Liver (tissue), 9 donors: ENCODE results near the gene CYP2J2. TPM values are rescaled to one million over a fixed set of nuclear protein-coding genes. Genes with fewer than 3 reads are reported as not detected.
A peak's percentile ranks its signal among the peaks of the same experiment; 100 is the strongest.

Experiments used
- DNase-seq: peaks from one replicate; pipeline ENCODE4 v3.0.0-alpha.2; 2017; ENCODE audit warnings: low spot score
- H3K27ac ChIP-seq, 2 donors: one replicate each; pipeline ENCODE4 v1.7.0; 2013; ENCODE audit warnings: inconsistent platforms in 2 of 2, low read length in 2 of 2, control low read depth in 1 of 2, low read depth in 1 of 2, mild to moderate bottlenecking in 1 of 2
- H3K27me3 ChIP-seq, 4 donors: one replicate each; pipeline versions ENCODE4 v1.6.1 to v1.7.0; 2013; ENCODE audit warnings: low read length in 3 of 4, inconsistent platforms in 1 of 4, mild to moderate bottlenecking in 1 of 4, moderate library complexity in 1 of 4; ENCODE audit not compliant: control insufficient read depth in 4 of 4, insufficient read depth in 4 of 4
- H3K36me3 ChIP-seq, 4 donors: one replicate each; pipeline versions ENCODE4 v1.6.1 to v1.7.0; 2013; ENCODE audit warnings: low read length in 3 of 4, mild to moderate bottlenecking in 3 of 4, low read depth in 1 of 4, moderate library complexity in 1 of 4; ENCODE audit not compliant: control insufficient read depth in 4 of 4, insufficient read depth in 3 of 4
- H3K4me1 ChIP-seq, 4 donors: one replicate each; pipeline versions ENCODE4 v1.6.1 to v1.7.0; 2013; ENCODE audit warnings: low read length in 3 of 4, mild to moderate bottlenecking in 3 of 4, moderate library complexity in 1 of 4; ENCODE audit not compliant: control insufficient read depth in 4 of 4, insufficient read depth in 4 of 4
- H3K4me3 ChIP-seq, 3 donors: one replicate each; pipeline versions ENCODE4 v1.6.1 to v1.7.0; 2013; ENCODE audit warnings: low read length in 3 of 3, control low read depth in 1 of 3, low read depth in 1 of 3, mild to moderate bottlenecking in 1 of 3
- H3K9ac ChIP-seq, 2 donors: one replicate each; pipeline ENCODE4 v1.7.0; 2013; ENCODE audit warnings: low read length in 2 of 2, mild to moderate bottlenecking in 2 of 2, moderate library complexity in 2 of 2, control low read depth in 1 of 2, low read depth in 1 of 2
- H3K9me3 ChIP-seq, 4 donors: one replicate each; pipeline versions ENCODE4 v1.6.1 to v1.7.0; 2013; ENCODE audit warnings: low read length in 3 of 4; ENCODE audit not compliant: control insufficient read depth in 4 of 4
- ATF3 ChIP-seq: IDR thresholded peaks from 2 replicates; pipeline ENCODE4 v1.6.1; 2016; ENCODE audit warnings: antibody characterized with exemption
- CTCF ChIP-seq: fragments of 150-350 bp; IDR thresholded peaks from 2 replicates; pipeline ENCODE4 v1.5.1; 2017; ENCODE audit warnings: improper control_type of control experiment, low read depth, low read length; ENCODE audit not compliant: missing input control
- EGR1 ChIP-seq, 2 donors: IDR thresholded peaks; 2 replicates each; pipeline ENCODE4 v1.6.1; 2016 to 2018; ENCODE audit warnings: antibody characterized with exemption in 2 of 2, low read depth in 2 of 2
- FOXA1 ChIP-seq: IDR thresholded peaks from 2 replicates; pipeline ENCODE4 v1.6.1; 2016; ENCODE audit warnings: antibody characterized with exemption
- FOXA2 ChIP-seq: IDR thresholded peaks from 2 replicates; pipeline ENCODE4 v1.6.1; 2016; ENCODE audit warnings: antibody characterized with exemption
- GABPA ChIP-seq, 2 donors: IDR thresholded peaks in 1 of 2; conservative IDR thresholded peaks in 1 of 2; 2 replicates each; pipeline ENCODE4 v1.6.1; 2016; ENCODE audit warnings: antibody characterized with exemption in 2 of 2, mild to moderate bottlenecking in 1 of 2, moderate library complexity in 1 of 2
- HNF4A ChIP-seq, 2 donors: conservative IDR thresholded peaks; 2 replicates each; pipeline ENCODE4 v1.6.1; 2016; ENCODE audit warnings: antibody characterized with exemption in 2 of 2, mild to moderate bottlenecking in 2 of 2
- HNF4G ChIP-seq: IDR thresholded peaks from 2 replicates; pipeline ENCODE4 v1.6.1; 2016; ENCODE audit warnings: antibody characterized with exemption
- JUND ChIP-seq, 2 donors: IDR thresholded peaks; 2 replicates each; pipeline ENCODE4 v1.6.1; 2016; ENCODE audit warnings: antibody characterized with exemption in 2 of 2
- MAX ChIP-seq: IDR thresholded peaks from 2 replicates; pipeline ENCODE4 v1.6.1; 2016; ENCODE audit warnings: antibody characterized with exemption
- RAD21 ChIP-seq, 2 donors: IDR thresholded peaks; 2 replicates each; pipeline ENCODE4 v1.6.1; 2016; ENCODE audit warnings: antibody characterized with exemption in 2 of 2, mild to moderate bottlenecking in 2 of 2
- SP1 ChIP-seq: IDR thresholded peaks from 2 replicates; pipeline ENCODE4 v1.6.1; 2018; ENCODE audit warnings: antibody characterized with exemption, mild to moderate bottlenecking
- YY1 ChIP-seq: IDR thresholded peaks from 2 replicates; pipeline ENCODE4 v1.6.1; 2016; ENCODE audit warnings: antibody characterized with exemption, mild to moderate bottlenecking
- ZBTB33 ChIP-seq: IDR thresholded peaks from 2 replicates; pipeline ENCODE4 v1.6.1; 2016; ENCODE audit warnings: antibody characterized with exemption
- WGBS: extraction: QIAGEN DNeasy Blood & Tissue Kit; methylation state at CpG from one replicate; pipeline ENCODE4 v1.1.7; 2013; 5-methylcytosine and 5-hydroxymethylcytosine counted together
- polyA plus RNA-seq, 2 donors: library from polyadenylated mRNA; stranded (reverse) in 1 of 2; unstranded in 1 of 2; fragments of 200-250 nt in 1 of 2; fragments of >200 nt in 1 of 2; fragmentation: Nextera tagmentation in 1 of 2; extraction: Ambion mirVana in 1 of 2; gene quantifications; one replicate each; pipeline versions ENCODE4 v1.2.1 to v1.2.3, GENCODE V29; 2013 to 2015
- total RNA-seq, 2 donors: library from RNA; depleted of rRNA; stranded (reverse); fragments of >200 nt; gene quantifications; one replicate each; pipeline ENCODE4 v1.2.3, GENCODE V29; 2014
- donor health status: healthy.
- donor health status: healthy.
- donor health status: healthy.
- donor health status: healthy.
- donor health status: healthy.

The CYP2J2 gene
- total and polyA plus RNA-seq, 4 donors, result 29.4 to 77.9 (median 58.9) TPM

- Histone ChIP-seq H3K9me3 (no peaks in the 10 kb centered on the region), H3K4me3 (no peak overlapping the region), H3K36me3 (peaks cover 0 to 2% (median 0%) of the 10 kb centered on the region in 4 donors), H3K27me3 (no peaks in the 10 kb centered on the region), H3K27ac (peak overlapping the region in 1 of 2 donors; percentile 13), H3K9ac (no peak overlapping the region), H3K4me1 (peaks cover 3 to 14% (median 13%) of the 10 kb centered on the region in 4 donors)
- TF ChIP-seq ZBTB33 (no peak), JUND (IDR thresholded peaks at IDR 0.05) (no peak), FOXA1 (no peak), EGR1 (IDR thresholded peaks at IDR 0.05; ENCODE audit: low read depth in 2 of 2) (no peak), SP1 (no peak), HNF4G (no peak), MAX (no peak), GABPA (IDR thresholded peaks at IDR 0.05 in 1 of 2, conservative IDR thresholded peaks at IDR 0.05 in 1 of 2) (no peak), CTCF (no peak), FOXA2 (no peak), HNF4A (conservative IDR thresholded peaks at IDR 0.05) (no peak), YY1 (no peak), ATF3 (no peak)
- 26% methylated on average over 3 of the region's 3 CpGs for WGBS
- DNase-seq, result no peak
These were observed 46.5 kb downstream of the CYP2J2 start for GRCh38 chr1:59879996-59880505.

GRCh38 chr1:59879574-59879973 is 47.0 kb downstream of the CYP2J2 start:
- H3K27ac ChIP-seq, result no peak overlapping the region

More at GRCh38 chr1:59879574-59879973, 47.0 kb downstream of the CYP2J2 start:
- TF ChIP-seq CTCF, result peak; percentile 65
- no peak for TF ChIP-seq FOXA2
- TF ChIP-seq JUND (IDR thresholded peaks at IDR 0.05), result no peak
- peak; percentile 89 to 94 for TF ChIP-seq RAD21 (IDR thresholded peaks at IDR 0.05)
- TF ChIP-seq HNF4A (conservative IDR thresholded peaks at IDR 0.05), result peak in 1 of 2 donors; percentile 23
- no peak for TF ChIP-seq HNF4G
- Histone ChIP-seq H3K36me3 (peaks cover 0 to 4% (median 0%) of the 10 kb centered on the region in 4 donors), H3K4me1 (peaks cover 3 to 14% (median 13%) of the 10 kb centered on the region in 4 donors), H3K9me3 (no peaks in the 10 kb centered on the region), H3K9ac (no peak overlapping the region), H3K4me3 (no peak overlapping the region), H3K27me3 (no peaks in the 10 kb centered on the region)
- 22% methylated on average over 5 of the region's 5 CpGs for WGBS
- peak; percentile 65 for DNase-seq
